OCI-LY3 (cell line): ENCODE data around the gene IMMP2L.

Experiments used
- H2AFZ ChIP-seq: fragments of 200-600, 300-600 bp; shearing (Covaris generic); 2 replicates; pipeline ENCODE4 v1.6.0; 2014; ENCODE audit warnings: antibody characterized with exemption, low read depth, low read length
- H3K27ac ChIP-seq: fragments of 200-600, 300-600 bp; sonication (generic); 2 replicates; pipeline ENCODE4 v1.5.1; 2014; ENCODE audit warnings: mild to moderate bottlenecking, low read length, moderate library complexity, mixed read lengths
- H3K27me3 ChIP-seq: fragments of 200-600, 300-600 bp; sonication (generic); 2 replicates; pipeline ENCODE4 v1.6.1; 2014; ENCODE audit warnings: low read depth, low read length, mixed read lengths
- H3K36me3 ChIP-seq: fragments of 200-600, 300-600 bp; sonication (generic); replicated peaks from 2 replicates; pipeline ENCODE3; 2014; ENCODE audit warnings: low read depth, low read length, mixed read lengths
- H3K4me1 ChIP-seq: fragments of 300-600, 200-600 bp; sonication (generic); 2 replicates; pipeline ENCODE4 v1.6.1; 2014; ENCODE audit warnings: low read length, mixed read lengths
- H3K4me2 ChIP-seq: fragments of 200-600, 300-600 bp; sonication (generic); 2 replicates; pipeline ENCODE4 v1.6.1; 2014; ENCODE audit warnings: low read length, mixed read lengths
- H3K4me3 ChIP-seq: fragments of 300-600, 200-600 bp; sonication (generic); 2 replicates; pipeline ENCODE4 v1.5.1; 2014; ENCODE audit warnings: antibody characterized with exemption, mild to moderate bottlenecking, low read length, moderate library complexity
- H3K79me2 ChIP-seq: fragments of 300-600, 200-600 bp; shearing (Covaris generic); 2 replicates; pipeline ENCODE4 v1.6.1; 2014; ENCODE audit warnings: mild to moderate bottlenecking, low read length, mixed read lengths
- H3K9ac ChIP-seq: fragments of 300-600, 200-600 bp; shearing (Covaris generic); 2 replicates; pipeline ENCODE4 v1.6.0; 2014; ENCODE audit warnings: mild to moderate bottlenecking, low read length, moderate library complexity
- H3K9me3 ChIP-seq: fragments of 200-600, 300-600 bp; shearing (Covaris generic); 2 replicates; pipeline ENCODE4 v1.6.1; 2014; ENCODE audit warnings: low read length, mixed read lengths; ENCODE audit not compliant: insufficient read depth
- H4K20me1 ChIP-seq: fragments of 200-600, 300-600 bp; sonication (generic); 2 replicates; pipeline ENCODE4 v1.6.1; 2016; ENCODE audit warnings: low read length, mixed read lengths; ENCODE audit not compliant: insufficient read depth
- EZH2phosphoT487 ChIP-seq: fragments of 200-600 bp; shearing (Covaris generic); IDR thresholded peaks from 2 replicates; pipeline ENCODE4 v1.6.1; 2018; ENCODE audit warnings: antibody characterized with exemption, mixed run types, low read depth
- TF ChIP-seq, protein P1 (sequence below): fragments of 200-600, 300-600 bp; sonication (generic); IDR thresholded peaks from 2 replicates; pipeline ENCODE4 v1.5.1; 2014; ENCODE audit warnings: antibody characterized with exemption, low read length, low read depth

The IMMP2L gene

DNA sequence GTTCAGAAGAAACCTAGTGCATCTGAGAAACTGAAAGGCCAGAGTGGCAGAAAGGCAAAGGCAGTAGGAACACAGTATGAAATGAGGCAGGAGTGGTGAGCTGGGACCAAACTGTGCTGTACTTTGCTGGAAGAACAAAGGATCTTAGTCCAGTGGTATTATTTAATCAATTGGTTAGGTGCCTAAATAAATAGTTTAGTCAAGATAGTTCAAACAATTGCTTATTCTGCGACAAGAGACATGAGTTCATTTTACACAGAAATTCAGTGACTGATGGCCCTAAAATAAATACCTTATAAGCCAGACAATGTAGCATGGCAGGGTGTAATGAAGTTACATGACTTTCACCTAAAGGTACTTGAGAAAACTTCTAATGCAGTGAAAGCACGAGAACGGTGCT is 653.2 kb downstream of the IMMP2L start:
- H3K36me3 ChIP-seq, result no peaks in the 10 kb centered on the region
- H3K27ac ChIP-seq, result no peak overlapping the region
- H3K9ac ChIP-seq, result no peak overlapping the region
- H3K27me3 ChIP-seq, result peaks cover 24% of the 10 kb centered on the region; the same call in 1 of the 2 replicates
- H3K4me2 ChIP-seq, result no peak overlapping the region
- H2AFZ ChIP-seq, result no peak overlapping the region
- no peak overlapping the region for H3K4me3 ChIP-seq
- TF ChIP-seq EZH2phosphoT487, result no peak
- TF ChIP-seq, protein P1, sequence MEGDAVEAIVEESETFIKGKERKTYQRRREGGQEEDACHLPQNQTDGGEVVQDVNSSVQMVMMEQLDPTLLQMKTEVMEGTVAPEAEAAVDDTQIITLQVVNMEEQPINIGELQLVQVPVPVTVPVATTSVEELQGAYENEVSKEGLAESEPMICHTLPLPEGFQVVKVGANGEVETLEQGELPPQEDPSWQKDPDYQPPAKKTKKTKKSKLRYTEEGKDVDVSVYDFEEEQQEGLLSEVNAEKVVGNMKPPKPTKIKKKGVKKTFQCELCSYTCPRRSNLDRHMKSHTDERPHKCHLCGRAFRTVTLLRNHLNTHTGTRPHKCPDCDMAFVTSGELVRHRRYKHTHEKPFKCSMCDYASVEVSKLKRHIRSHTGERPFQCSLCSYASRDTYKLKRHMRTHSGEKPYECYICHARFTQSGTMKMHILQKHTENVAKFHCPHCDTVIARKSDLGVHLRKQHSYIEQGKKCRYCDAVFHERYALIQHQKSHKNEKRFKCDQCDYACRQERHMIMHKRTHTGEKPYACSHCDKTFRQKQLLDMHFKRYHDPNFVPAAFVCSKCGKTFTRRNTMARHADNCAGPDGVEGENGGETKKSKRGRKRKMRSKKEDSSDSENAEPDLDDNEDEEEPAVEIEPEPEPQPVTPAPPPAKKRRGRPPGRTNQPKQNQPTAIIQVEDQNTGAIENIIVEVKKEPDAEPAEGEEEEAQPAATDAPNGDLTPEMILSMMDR, result no peak
- no peaks in the 10 kb centered on the region for H3K79me2 ChIP-seq
- no peaks in the 10 kb centered on the region for H3K9me3 ChIP-seq
- H4K20me1 ChIP-seq, result no peaks in the 10 kb centered on the region
- H3K4me1 ChIP-seq, result peaks cover 5% of the 10 kb centered on the region; the same call in 1 of the 2 replicates

DNA sequence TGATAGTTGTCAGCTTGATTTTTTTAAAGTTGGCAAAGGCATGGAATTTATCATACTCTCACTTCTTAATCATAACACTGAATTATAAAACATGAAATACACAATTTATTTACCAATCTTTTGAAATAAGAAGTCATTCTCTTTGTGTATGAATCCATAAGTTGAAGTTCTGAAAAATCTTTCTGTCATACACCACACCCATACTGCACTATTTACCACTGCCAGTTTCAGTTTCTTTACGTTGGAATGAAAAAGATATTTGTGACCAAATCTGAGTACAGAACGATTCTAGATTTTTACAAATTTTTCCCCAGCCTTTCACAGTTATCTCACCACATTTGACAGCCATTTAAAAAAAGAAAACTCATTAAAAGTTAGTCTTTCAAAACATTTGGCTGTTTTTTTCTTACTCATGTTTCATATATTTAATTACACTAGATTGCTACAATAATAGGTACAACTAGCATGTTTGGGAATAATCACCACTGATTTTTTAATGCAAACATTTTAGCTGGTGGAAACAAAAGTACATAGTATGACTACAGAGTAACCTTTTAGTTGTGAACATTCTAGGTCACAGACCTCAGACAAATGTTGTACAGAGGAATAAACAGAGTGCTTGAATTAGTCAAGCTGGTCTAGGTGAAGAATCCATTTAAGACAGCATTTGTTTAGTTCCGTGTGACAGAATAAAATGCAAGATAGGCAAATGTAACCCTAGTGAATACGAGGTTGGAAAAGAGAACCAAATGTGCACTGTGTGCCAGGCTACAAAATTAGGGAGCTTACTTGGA is 656.3 kb downstream of the IMMP2L start:
- Histone ChIP-seq H4K20me1 (no peaks in the 10 kb centered on the region), H3K4me1 (no peaks in the 10 kb centered on the region), H2AFZ (no peak overlapping the region), H3K79me2 (no peaks in the 10 kb centered on the region), H3K9ac (no peak overlapping the region), H3K4me3 (no peak overlapping the region), H3K36me3 (no peaks in the 10 kb centered on the region), H3K4me2 (no peak overlapping the region), H3K9me3 (no peaks in the 10 kb centered on the region), H3K27ac (no peak overlapping the region), H3K27me3 (no peaks in the 10 kb centered on the region)
- no peak for TF ChIP-seq EZH2phosphoT487
- TF ChIP-seq, protein P1, result no peak

DNA sequence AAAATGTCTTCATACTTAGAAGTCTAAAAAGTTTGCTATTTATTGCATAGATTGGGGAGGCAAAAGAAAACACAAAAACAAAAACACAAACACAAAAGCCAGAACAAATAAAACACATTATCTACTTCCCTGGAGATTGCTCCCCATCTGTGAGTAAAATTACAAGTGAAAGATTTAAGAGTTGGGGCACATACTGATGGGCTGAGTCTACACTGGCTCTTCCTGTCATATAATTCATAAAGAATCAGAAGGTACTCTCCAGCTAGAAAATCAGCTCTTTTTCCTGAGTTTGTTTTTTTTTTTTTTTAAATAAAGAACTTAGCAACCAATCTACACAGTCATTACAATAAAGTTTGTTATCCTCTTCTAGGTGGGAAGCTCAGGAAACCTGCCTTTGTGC is 663.8 kb downstream of the IMMP2L start:
- no peak overlapping the region for H3K9ac ChIP-seq
- no peak overlapping the region for H3K27ac ChIP-seq
- H3K4me2 ChIP-seq, result no peak overlapping the region
- H4K20me1 ChIP-seq, result no peaks in the 10 kb centered on the region
- H2AFZ ChIP-seq, result no peak overlapping the region
- H3K27me3 ChIP-seq, result no peaks in the 10 kb centered on the region
- no peaks in the 10 kb centered on the region for H3K4me1 ChIP-seq
- H3K79me2 ChIP-seq, result no peaks in the 10 kb centered on the region
- H3K36me3 ChIP-seq, result no peaks in the 10 kb centered on the region
- no peaks in the 10 kb centered on the region for H3K9me3 ChIP-seq
- H3K4me3 ChIP-seq, result no peak overlapping the region
- TF ChIP-seq, protein P1, result no peak
- TF ChIP-seq EZH2phosphoT487, result no peak

DNA sequence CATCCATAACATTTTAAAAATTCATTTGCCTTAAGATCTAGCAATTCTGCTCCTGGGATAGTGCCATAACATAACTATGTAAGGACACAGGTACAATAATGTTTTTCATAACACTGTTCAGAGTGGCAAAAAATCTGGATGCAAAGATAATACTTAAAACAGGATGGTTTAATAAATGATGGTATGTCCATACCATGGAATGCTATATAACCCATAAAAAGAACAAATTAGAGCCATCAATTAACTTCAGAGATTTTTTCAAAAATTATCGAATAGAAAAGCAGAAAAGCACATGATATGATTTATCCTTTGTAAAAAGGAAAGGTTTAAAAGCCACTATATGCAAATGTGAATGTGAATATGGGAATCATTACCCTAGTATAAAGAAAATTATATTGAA is 664.8 kb downstream of the IMMP2L start:
- Histone ChIP-seq H3K4me1 (no peaks in the 10 kb centered on the region), H3K9me3 (no peaks in the 10 kb centered on the region), H3K79me2 (no peaks in the 10 kb centered on the region), H3K27ac (no peak overlapping the region), H3K27me3 (no peaks in the 10 kb centered on the region), H3K36me3 (no peaks in the 10 kb centered on the region), H3K4me2 (no peak overlapping the region), H4K20me1 (no peaks in the 10 kb centered on the region), H3K9ac (no peak overlapping the region), H3K4me3 (no peak overlapping the region), H2AFZ (no peak overlapping the region)
- no peak for TF ChIP-seq EZH2phosphoT487
- TF ChIP-seq, protein P1, result no peak
